Fibroblast of mammary gland (primary cell): ENCODE data around the gene PXT1.
"Not testable (repeated sequence)": the region's sequence is repeated elsewhere in the genome, so short reads cannot be mapped to it uniquely, and the experiment has no call there.

ENCODE experiments used
- DNase-seq: peaks from one replicate; pipeline ENCODE4 v3.0.0-alpha.2; 2010; ENCODE audit warnings: low read depth
- H3K4me3 ChIP-seq: 2 replicates; pipeline ENCODE4 v1.5.1; 2011; ENCODE audit warnings: low read depth, mild to moderate bottlenecking, low read length, moderate library complexity; ENCODE audit not compliant: control insufficient read depth
- TF ChIP-seq, protein P1 (sequence below): conservative IDR thresholded peaks from 2 replicates; pipeline ENCODE4 v1.5.1; 2011; ENCODE audit warnings: low read depth, low read length, inconsistent platforms; ENCODE audit not compliant: control insufficient read depth, insufficient read depth

Gene PXT1

DNA sequence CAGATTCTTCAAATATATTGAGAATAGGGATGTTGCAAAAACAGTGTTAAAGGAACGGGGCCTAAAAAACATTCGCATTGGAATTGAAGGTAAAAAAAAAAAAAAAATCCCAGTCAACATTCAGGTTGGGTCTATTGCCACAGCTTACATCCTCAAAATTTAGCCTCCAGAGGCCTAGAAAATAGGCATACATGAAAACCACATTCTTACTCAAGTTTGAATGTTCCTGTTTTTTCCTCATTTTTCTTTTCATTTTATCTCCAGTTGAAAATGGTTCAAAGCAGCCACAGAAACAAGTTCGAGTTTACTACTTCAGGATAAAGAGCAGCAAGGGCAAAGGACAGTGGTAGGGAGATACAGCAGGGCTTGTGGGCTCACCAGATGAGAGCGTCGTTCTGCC is 42.1 kb upstream of the PXT1 start:
- H3K4me3 ChIP-seq, result no peak overlapping the region
- DNase-seq, result no peak
- TF ChIP-seq, protein P1, sequence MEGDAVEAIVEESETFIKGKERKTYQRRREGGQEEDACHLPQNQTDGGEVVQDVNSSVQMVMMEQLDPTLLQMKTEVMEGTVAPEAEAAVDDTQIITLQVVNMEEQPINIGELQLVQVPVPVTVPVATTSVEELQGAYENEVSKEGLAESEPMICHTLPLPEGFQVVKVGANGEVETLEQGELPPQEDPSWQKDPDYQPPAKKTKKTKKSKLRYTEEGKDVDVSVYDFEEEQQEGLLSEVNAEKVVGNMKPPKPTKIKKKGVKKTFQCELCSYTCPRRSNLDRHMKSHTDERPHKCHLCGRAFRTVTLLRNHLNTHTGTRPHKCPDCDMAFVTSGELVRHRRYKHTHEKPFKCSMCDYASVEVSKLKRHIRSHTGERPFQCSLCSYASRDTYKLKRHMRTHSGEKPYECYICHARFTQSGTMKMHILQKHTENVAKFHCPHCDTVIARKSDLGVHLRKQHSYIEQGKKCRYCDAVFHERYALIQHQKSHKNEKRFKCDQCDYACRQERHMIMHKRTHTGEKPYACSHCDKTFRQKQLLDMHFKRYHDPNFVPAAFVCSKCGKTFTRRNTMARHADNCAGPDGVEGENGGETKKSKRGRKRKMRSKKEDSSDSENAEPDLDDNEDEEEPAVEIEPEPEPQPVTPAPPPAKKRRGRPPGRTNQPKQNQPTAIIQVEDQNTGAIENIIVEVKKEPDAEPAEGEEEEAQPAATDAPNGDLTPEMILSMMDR, result no peak

DNA sequence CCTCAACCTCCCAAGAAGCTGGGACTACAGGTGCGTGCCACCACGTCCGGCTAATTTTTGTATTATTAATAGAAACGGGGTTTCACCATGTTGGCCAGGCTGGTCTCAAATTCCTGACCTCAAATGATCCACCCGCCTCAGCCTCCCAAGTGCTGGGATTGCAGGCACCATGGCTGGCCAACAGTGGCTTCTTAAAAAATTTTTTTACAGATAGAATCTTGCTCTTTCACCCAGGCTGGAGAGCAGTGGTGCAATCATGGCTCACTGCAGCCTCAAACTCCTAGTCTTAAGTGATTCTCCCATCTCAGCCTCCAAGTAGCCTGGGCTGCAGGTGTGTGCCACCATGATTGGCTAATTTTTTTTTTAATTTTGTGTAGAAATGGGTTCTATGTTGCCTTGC is 40.7 kb upstream of the PXT1 start:
- H3K4me3 ChIP-seq, DNase-seq: not testable (repeated sequence)

DNA sequence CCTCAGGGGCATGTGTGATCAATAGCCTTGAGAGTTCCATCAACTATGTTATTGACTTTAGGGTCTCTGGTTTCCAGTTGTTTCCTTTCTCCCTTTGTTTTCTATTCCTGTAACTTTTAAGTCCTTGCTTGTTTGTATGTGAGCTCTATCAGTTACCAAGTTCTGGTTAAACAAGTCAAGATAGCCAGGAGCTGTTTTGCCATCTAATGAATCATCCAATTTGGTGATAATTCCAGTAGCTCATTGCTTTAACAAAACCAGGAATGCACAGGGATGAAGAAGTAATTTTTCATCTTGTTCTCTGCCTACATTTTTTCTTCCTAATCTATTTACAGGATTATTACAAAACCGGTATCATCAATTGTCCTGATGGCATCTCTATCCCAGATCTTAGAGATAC is 36.6 kb upstream of the PXT1 start:
- TF ChIP-seq, protein P1, result no peak
- no peak overlapping the region for H3K4me3 ChIP-seq
- DNase-seq, result no peak

DNA sequence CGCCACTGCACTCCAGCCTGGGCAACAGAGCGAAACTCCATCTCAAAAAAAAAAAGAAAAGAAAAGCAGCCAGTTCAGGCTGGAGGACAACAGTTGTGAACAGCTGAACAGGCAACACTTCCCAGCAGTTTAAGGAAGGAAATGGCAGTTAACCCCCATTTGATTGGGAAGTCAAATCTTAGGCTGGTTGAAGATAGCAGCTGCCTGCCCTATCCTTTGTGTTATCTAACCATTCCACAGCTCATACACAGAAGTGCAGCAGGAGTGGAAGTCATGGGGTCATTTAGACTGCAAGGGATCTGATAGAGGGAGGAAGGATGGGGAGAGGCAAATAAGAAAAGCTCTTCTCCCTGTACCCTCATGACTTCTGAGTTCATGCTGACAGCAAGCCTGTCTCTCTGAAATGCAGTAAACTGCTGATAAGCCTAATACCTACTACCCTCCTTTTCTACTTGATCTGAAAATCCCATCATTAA is 35.4 kb upstream of the PXT1 start:
- DNase-seq, result no peak
- H3K4me3 ChIP-seq, result no peak overlapping the region
- TF ChIP-seq, protein P1, result no peak

DNA sequence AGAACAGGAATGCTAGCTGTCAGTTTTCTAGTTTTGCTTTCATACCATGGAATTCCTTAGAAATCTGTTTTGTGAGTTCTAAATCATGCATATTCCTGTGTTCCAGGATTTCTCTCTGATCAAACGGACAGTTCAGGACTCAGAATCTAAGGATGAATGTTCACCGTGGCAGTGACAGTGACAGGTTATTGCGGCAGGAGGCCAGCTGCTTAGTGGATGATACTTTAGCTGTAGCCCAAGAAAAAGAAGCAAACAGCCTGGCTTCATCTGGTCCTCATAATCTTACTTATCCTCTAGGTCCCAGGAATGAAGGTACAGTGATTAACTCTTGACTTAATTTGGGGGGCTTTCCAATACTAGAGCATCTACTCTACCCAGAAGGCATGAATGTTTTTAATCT is 27.3 kb upstream of the PXT1 start:
- no peak for DNase-seq
- H3K4me3 ChIP-seq, result no peak overlapping the region
- TF ChIP-seq, protein P1, result no peak

DNA sequence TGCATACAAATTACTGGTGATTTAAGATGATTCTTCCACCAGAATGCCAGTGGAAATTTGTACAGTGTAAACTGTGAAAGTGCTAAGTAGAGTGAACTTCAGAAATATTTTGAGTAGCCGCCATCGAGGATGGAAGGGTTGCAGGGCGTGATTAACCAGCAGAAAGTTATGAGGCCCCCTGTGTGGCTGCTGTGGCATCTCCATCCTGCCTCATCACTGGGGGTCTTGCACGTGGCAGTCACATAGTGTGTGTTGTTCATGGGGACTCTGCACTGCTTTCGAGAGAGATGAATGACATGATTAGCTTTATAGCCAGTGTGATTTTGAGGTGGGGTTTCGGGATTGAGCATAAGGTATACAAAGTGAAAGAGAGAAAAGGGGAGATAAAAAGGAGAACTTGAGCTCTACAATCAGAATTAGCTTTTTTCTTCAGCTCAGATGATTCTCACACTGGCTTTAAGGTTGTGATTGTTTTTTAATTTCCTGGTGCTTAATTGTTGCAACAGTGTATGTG is 26.6 kb upstream of the PXT1 start:
- H3K4me3 ChIP-seq, result no peak overlapping the region
- TF ChIP-seq, protein P1, result no peak
- no peak for DNase-seq

DNA sequence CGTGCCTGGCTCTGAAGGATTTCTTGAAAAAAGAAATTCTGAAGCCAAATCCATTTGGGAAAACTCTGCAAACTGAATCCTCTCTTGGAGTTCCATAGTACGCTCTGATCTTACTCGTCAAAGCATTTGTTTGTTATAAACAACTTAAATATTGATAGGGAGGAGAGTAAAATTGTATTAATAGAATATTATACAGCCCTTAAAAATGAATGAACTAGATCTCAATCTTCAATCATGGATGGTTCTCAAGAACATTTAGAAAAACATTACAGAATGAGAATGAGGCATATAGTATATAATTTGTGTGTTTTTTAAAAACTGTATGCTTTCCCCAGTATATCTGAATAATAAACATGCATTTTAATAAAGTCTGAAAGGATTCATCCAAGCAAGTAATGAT is 25.0 kb upstream of the PXT1 start:
- no peak for DNase-seq
- H3K4me3 ChIP-seq, result no peak overlapping the region
- TF ChIP-seq, protein P1, result no peak
